BE2C (cell line): ENCODE results near the gene CCDC112.

ENCODE experiments used
- DNase-seq: peaks from one replicate; pipeline ENCODE4 v3.0.0-alpha.2; 2020
- H3K27me3 ChIP-seq: fragments of 250-450 bp; sonication (Bioruptor Pico); 2 replicates; pipeline ENCODE4 v1.5.1; 2020; ENCODE audit warnings: mild to moderate bottlenecking
- H3K36me3 ChIP-seq: fragments of 250-450 bp; sonication (Bioruptor Pico); 2 replicates; pipeline ENCODE4 v1.5.1; 2020; ENCODE audit warnings: mild to moderate bottlenecking
- H3K4me1 ChIP-seq: fragments of 250-450 bp; sonication (Bioruptor Pico); 2 replicates; pipeline ENCODE4 v1.5.1; 2020
- H3K4me3 ChIP-seq: 2 replicates; pipeline ENCODE4 v1.5.1; 2011; ENCODE audit warnings: low read depth, low read length
- H3K9me3 ChIP-seq: fragments of 250-450 bp; sonication (Bioruptor Pico); 2 replicates; pipeline ENCODE4 v1.5.1; 2020
- TF ChIP-seq, protein P1 (sequence below): IDR thresholded peaks from 2 replicates; pipeline ENCODE4 v1.5.1; 2012; ENCODE audit warnings: mild to moderate bottlenecking, low read depth, low read length

The CCDC112 gene

DNA sequence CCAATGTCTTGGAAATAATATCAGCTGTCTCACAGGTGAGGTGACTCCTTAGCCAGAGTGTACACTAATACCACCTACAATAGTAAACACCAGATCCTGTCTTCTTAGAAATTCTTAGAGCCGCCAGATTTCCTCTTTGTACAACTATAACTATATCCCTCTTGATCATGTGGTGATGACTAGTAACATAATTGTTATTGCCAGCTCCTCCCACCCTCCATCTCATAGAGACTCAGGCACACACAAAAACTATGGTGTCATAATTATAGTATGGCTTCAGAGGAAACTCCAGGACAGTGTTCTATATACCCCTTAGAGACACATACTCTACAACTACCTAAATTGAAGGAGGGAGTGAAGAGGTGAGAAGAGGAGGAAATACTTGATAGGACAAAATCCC is 66.8 kb downstream of the CCDC112 start:
- Histone ChIP-seq H3K36me3 (peaks cover 2% of the 10 kb centered on the region), H3K4me1 (no peaks in the 10 kb centered on the region), H3K27me3 (no peaks in the 10 kb centered on the region), H3K4me3 (no peak overlapping the region), H3K9me3 (no peaks in the 10 kb centered on the region)
- no peak for DNase-seq
- TF ChIP-seq, protein P1, sequence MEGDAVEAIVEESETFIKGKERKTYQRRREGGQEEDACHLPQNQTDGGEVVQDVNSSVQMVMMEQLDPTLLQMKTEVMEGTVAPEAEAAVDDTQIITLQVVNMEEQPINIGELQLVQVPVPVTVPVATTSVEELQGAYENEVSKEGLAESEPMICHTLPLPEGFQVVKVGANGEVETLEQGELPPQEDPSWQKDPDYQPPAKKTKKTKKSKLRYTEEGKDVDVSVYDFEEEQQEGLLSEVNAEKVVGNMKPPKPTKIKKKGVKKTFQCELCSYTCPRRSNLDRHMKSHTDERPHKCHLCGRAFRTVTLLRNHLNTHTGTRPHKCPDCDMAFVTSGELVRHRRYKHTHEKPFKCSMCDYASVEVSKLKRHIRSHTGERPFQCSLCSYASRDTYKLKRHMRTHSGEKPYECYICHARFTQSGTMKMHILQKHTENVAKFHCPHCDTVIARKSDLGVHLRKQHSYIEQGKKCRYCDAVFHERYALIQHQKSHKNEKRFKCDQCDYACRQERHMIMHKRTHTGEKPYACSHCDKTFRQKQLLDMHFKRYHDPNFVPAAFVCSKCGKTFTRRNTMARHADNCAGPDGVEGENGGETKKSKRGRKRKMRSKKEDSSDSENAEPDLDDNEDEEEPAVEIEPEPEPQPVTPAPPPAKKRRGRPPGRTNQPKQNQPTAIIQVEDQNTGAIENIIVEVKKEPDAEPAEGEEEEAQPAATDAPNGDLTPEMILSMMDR, result no peak

GRCh38 chr5:115227281-115227680 is 69.2 kb downstream of the CCDC112 start:
- TF ChIP-seq, protein P1, result no peak
- Histone ChIP-seq H3K9me3 (no peaks in the 10 kb centered on the region), H3K4me3 (no peak overlapping the region), H3K27me3 (no peaks in the 10 kb centered on the region), H3K4me1 (no peaks in the 10 kb centered on the region), H3K36me3 (peaks cover 2% of the 10 kb centered on the region)
- DNase-seq, result no peak
